KMS-11 (cell line): ENCODE measurements around the gene CXCL9.
A peak's percentile ranks its signal among the peaks of the same experiment; 100 is the strongest.

Experiments used
- H2AFZ ChIP-seq: fragments of 200-600 bp; sonication (generic); 2 replicates; pipeline ENCODE4 v1.6.1; 2016; ENCODE audit warnings: antibody characterized with exemption, mixed run types, low read depth
- H3K27ac ChIP-seq: fragments of 200-600 bp; sonication (generic); 2 replicates; pipeline ENCODE4 v1.6.1; 2016; ENCODE audit warnings: mild to moderate bottlenecking, mixed run types
- H3K27me3 ChIP-seq: fragments of 200-600 bp; sonication (generic); 2 replicates; pipeline ENCODE4 v1.6.1; 2017; ENCODE audit warnings: mild to moderate bottlenecking, low read depth, mixed run types, moderate library complexity; ENCODE audit not compliant: insufficient read depth
- H3K36me3 ChIP-seq: fragments of 200-600 bp; sonication (generic); 2 replicates; pipeline ENCODE4 v1.6.1; 2017; ENCODE audit warnings: mild to moderate bottlenecking, mixed run types; ENCODE audit not compliant: insufficient read depth
- H3K4me1 ChIP-seq: fragments of 200-600 bp; sonication (generic); 2 replicates; pipeline ENCODE4 v1.6.1; 2016; ENCODE audit warnings: mild to moderate bottlenecking, low read depth, mixed run types; ENCODE audit not compliant: poor library complexity, severe bottlenecking
- H3K4me2 ChIP-seq: fragments of 200-600 bp; sonication (generic); 2 replicates; pipeline ENCODE4 v1.7.0; 2016; ENCODE audit warnings: mild to moderate bottlenecking, mixed run types
- H3K4me3 ChIP-seq: fragments of 200-600 bp; sonication (generic); IDR thresholded peaks from 2 replicates; pipeline ENCODE4 v1.6.1; 2017; ENCODE audit warnings: low read depth, low read length, mixed read lengths; ENCODE audit not compliant: insufficient read depth
- H3K79me2 ChIP-seq: fragments of 200-600 bp; sonication (generic); 2 replicates; pipeline ENCODE4 v1.6.1; 2016; ENCODE audit warnings: low read depth, mixed run types; ENCODE audit not compliant: insufficient read depth
- H3K9ac ChIP-seq: fragments of 200-600 bp; sonication (generic); 2 replicates; pipeline ENCODE4 v1.6.1; 2016; ENCODE audit warnings: mild to moderate bottlenecking, mixed run types
- H4K20me1 ChIP-seq: fragments of 200-600 bp; sonication (generic); 2 replicates; pipeline ENCODE4 v1.6.1; 2016; ENCODE audit warnings: mild to moderate bottlenecking, mixed run types; ENCODE audit not compliant: insufficient read depth
- CTCF ChIP-seq: fragments of 200-600 bp; sonication (generic); conservative IDR thresholded peaks from 2 replicates; pipeline ENCODE4 v1.6.1; 2017; ENCODE audit warnings: low read depth, mild to moderate bottlenecking, antibody characterized with exemption, low read length, moderate library complexity, mixed read lengths

Gene CXCL9

GRCh38 chr4:76013540-76013939 lies 6.2 kb upstream of the CXCL9 start:
- no peaks in the 10 kb centered on the region for H3K79me2 ChIP-seq
- H4K20me1 ChIP-seq = no peaks in the 10 kb centered on the region
- peaks cover 67% of the 10 kb centered on the region for H3K4me1 ChIP-seq
- no peak overlapping the region for H2AFZ ChIP-seq
- H3K27me3 ChIP-seq = no peaks in the 10 kb centered on the region
- peak overlapping the region; percentile 1; the same call in 1 of the 2 replicates for H3K4me2 ChIP-seq
- TF ChIP-seq CTCF = no peak
- H3K27ac ChIP-seq = no peak overlapping the region
- no peak overlapping the region for H3K4me3 ChIP-seq
- H3K36me3 ChIP-seq = no peaks in the 10 kb centered on the region
- H3K9ac ChIP-seq = no peak overlapping the region

- Histone ChIP-seq H2AFZ (peak overlapping the region; percentile 16; the same call in 1 of the 2 replicates), H4K20me1 (no peaks in the 10 kb centered on the region), H3K9ac (no peak overlapping the region), H3K27me3 (no peaks in the 10 kb centered on the region), H3K4me3 (no peak overlapping the region), H3K4me1 (peaks cover 74% of the 10 kb centered on the region), H3K36me3 (no peaks in the 10 kb centered on the region), H3K79me2 (no peaks in the 10 kb centered on the region), H3K27ac (peak overlapping the region; percentile 15; the same call in 1 of the 2 replicates), H3K4me2 (peak overlapping the region; percentile 34; the same call in 1 of the 2 replicates)
- no peak for TF ChIP-seq CTCF
Measured at GRCh38 chr4:76012388-76012801, 5.1 kb upstream of the CXCL9 start.

- Histone ChIP-seq H3K4me2 (peak overlapping the region; percentile 34), H3K27ac (peak overlapping the region; percentile 15; the same call in 1 of the 2 replicates), H3K36me3 (no peaks in the 10 kb centered on the region), H3K79me2 (no peaks in the 10 kb centered on the region), H4K20me1 (no peaks in the 10 kb centered on the region), H3K4me3 (no peak overlapping the region), H3K9ac (no peak overlapping the region), H2AFZ (peak overlapping the region; percentile 16; the same call in 1 of the 2 replicates), H3K4me1 (peaks cover 71% of the 10 kb centered on the region), H3K27me3 (no peaks in the 10 kb centered on the region)
- TF ChIP-seq CTCF = no peak
Measured at GRCh38 chr4:76011700-76012387, 4.5 kb upstream of the CXCL9 start.

GRCh38 chr4:76011018-76011670 lies 3.8 kb upstream of the CXCL9 start:
- Histone ChIP-seq H3K4me1 (peaks cover 64% of the 10 kb centered on the region), H4K20me1 (no peaks in the 10 kb centered on the region), H3K27me3 (no peaks in the 10 kb centered on the region), H2AFZ (no peak overlapping the region), H3K27ac (no peak overlapping the region), H3K4me3 (no peak overlapping the region), H3K4me2 (no peak overlapping the region), H3K36me3 (no peaks in the 10 kb centered on the region), H3K9ac (no peak overlapping the region), H3K79me2 (no peaks in the 10 kb centered on the region)
- TF ChIP-seq CTCF = no peak
